HepG2 (cell line): ENCODE data around the gene PITRM1.

Experiments
- CTCF ChIP-seq: sonication (generic); formaldehyde crosslinking; IDR thresholded peaks from 2 replicates; pipeline ENCODE4 v1.5.0; 2020; ENCODE audit warnings: mild to moderate bottlenecking, missing genetic modification reagents, moderate library complexity
- EP300 ChIP-seq, 3 experiments: sonication (generic) in 1 of 3; formaldehyde crosslinking in 1 of 3; IDR thresholded peaks; 2 replicates each; pipeline versions ENCODE4 v1.5.1 to v1.6.1; 2011 to 2020; ENCODE audit warnings: low read depth in 2 of 3, low read length in 2 of 3, borderline replicate concordance in 1 of 3, improper control_type of control experiment in 1 of 3, mild to moderate bottlenecking in 1 of 3, missing genetic modification reagents in 1 of 3, moderate library complexity in 1 of 3
- EZH2 ChIP-seq: conservative IDR thresholded peaks from 2 replicates; pipeline ENCODE4 v1.6.1; 2012; ENCODE audit warnings: mild to moderate bottlenecking, low read depth, low read length, moderate library complexity

GRCh38 chr10:3186368-3186767 is 13.8 kb upstream of the PITRM1 start:
- TF ChIP-seq CTCF (CRISPR knock-in tag): no peak
- TF ChIP-seq EP300 (IDR thresholded peaks at IDR 0.05; ENCODE audit: low read depth in 2 of 2, low read length in 2 of 2): no peak
- no peak for TF ChIP-seq EP300 (CRISPR knock-in tag; IDR thresholded peaks at IDR 0.05; ENCODE audit: borderline replicate concordance)
- no peak for TF ChIP-seq EZH2
